ENCODE data around the gene SEC14L5.

The SEC14L5 gene

DNA sequence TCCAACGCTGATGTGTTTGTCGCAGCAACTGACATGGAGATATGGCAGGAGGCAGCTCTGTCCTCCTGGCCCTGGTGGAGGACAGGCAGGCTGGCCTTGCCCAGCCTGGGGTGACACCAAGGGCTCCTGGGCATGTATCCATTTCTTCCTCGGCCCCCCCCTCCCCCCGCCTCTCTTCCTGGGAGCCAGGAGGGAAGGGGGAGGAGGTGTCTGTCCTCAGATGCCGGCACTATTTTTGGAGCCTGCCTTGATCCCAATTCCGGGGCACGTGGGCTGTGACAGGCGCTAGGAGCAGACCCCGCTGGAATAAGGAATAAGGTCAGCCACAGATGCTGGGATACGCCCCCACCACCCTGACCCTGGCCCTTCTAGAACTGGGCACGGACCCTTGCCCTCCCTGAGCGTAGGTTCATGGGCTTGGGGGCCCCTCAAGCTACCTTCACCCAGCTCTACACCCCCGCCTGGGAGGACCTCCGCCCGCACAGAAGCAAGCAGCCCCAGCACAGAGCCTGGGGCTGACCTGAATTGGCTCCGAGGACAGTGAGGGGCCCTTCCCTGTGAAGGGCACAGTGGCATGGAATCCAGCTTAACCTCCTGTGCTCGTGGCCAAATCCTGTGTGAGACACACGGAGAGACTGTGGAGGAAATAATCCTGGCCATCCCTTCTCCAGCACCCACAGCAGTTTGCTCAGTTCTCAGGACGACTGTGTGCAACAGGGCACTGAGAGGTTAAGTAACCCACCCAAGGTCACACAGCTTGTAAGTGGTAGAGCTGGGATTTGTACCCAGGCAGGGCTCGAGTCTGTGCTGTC lies 24.1 kb downstream of the SEC14L5 start:
- 73 to 79% methylated on average over 19 to 20 of the region's 20 CpGs for WGBS, 2 experiments
- Histone ChIP-seq H3K36me3 (ENCODE audit: control insufficient read depth, insufficient read depth, low read length) (no peaks in the 10 kb centered on the region), H3K27me3 (ENCODE audit: control insufficient read depth, insufficient read depth, low read length, poor library complexity, severe bottlenecking) (peaks cover 26% of the 10 kb centered on the region), H3K4me3 (ENCODE audit: insufficient read depth, low read depth, low read length) (no peak overlapping the region), H3K4me1 (ENCODE audit: control insufficient read depth, insufficient read depth, low read length) (no peaks in the 10 kb centered on the region), H3K27ac (ENCODE audit: insufficient read depth, low read depth, low read length, poor library complexity, severe bottlenecking) (no peak overlapping the region), H3K9me3 (ENCODE audit: control insufficient read depth, low read length) (no peaks in the 10 kb centered on the region)

DNA sequence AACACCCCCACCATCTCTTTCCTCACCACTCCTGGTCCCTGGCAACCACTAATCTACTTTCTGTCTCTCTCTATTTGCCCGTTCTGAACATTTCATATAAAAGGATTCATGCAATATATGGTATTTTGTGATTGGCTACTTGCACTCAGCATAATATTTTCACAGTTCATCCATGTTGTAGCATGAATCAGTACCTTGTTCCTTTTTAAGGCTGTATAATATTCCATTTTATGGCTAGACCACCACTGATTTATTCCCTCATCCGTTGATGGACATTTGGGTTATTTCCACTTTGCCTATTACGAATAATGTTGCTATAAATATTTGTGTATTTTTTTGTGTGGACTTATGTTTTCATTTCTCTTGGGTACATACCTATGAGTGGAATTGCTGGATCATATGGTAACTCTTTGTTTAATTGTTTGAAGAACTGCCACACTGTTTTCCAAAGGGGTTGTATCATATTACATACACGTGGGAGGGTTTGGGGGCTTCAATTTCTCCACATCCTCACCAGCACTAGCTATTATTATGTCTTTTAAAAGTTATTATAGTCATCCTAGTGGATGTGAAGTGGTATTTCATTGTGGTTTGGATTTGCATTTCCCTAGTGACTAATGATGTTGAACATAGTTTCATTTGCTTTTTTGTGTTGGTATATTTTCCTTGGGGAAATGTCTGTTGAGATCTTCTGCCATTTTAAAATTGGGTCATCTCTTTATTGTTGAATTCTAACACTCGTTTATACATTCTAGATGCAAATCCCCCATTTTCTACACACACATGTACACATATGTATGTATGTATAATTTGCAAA lies 26.3 kb downstream of the SEC14L5 start:
- Histone ChIP-seq H3K4me1 (ENCODE audit: control insufficient read depth, insufficient read depth, low read length) (no peaks in the 10 kb centered on the region), H3K27me3 (ENCODE audit: control insufficient read depth, insufficient read depth, low read length, poor library complexity, severe bottlenecking) (peaks cover 47% of the 10 kb centered on the region), H3K4me3 (ENCODE audit: insufficient read depth, low read depth, low read length) (no peak overlapping the region), H3K36me3 (ENCODE audit: control insufficient read depth, insufficient read depth, low read length) (no peaks in the 10 kb centered on the region), H3K27ac (ENCODE audit: insufficient read depth, low read depth, low read length, poor library complexity, severe bottlenecking) (no peak overlapping the region), H3K9me3 (ENCODE audit: control insufficient read depth, low read length) (no peaks in the 10 kb centered on the region)
- WGBS, 2 experiments = 88 to 96% methylated on average over 2 to 4 of the region's 5 CpGs

DNA sequence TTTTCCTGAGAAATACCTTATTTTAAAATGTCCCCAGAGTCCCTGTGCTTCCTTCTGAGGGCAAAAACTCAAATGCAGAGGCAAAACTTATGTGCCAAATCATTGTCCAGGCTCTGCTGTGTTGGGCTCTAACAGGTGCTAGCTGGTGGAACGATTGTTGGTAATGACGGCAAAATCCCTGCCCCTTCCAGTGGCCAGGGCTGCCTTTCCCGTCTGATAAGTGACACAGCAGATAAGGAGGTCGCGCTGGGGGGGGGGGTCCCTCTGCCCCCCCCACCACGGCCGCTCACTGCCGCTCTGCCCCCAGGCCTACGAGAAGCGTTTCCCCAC lies 29.1 kb downstream of the SEC14L5 start:
- Histone ChIP-seq H3K36me3 (ENCODE audit: control insufficient read depth, insufficient read depth, low read length) (no peaks in the 10 kb centered on the region), H3K9me3 (ENCODE audit: control insufficient read depth, low read length) (no peaks in the 10 kb centered on the region), H3K27me3 (ENCODE audit: control insufficient read depth, insufficient read depth, low read length, poor library complexity, severe bottlenecking) (peaks cover 51% of the 10 kb centered on the region), H3K4me1 (ENCODE audit: control insufficient read depth, insufficient read depth, low read length) (no peaks in the 10 kb centered on the region), H3K27ac (ENCODE audit: insufficient read depth, low read depth, low read length, poor library complexity, severe bottlenecking) (no peak overlapping the region), H3K4me3 (ENCODE audit: insufficient read depth, low read depth, low read length) (peak overlapping the region; percentile 26)
- WGBS, 2 experiments = 12 to 13% methylated on average over 10 of the region's 10 CpGs

DNA sequence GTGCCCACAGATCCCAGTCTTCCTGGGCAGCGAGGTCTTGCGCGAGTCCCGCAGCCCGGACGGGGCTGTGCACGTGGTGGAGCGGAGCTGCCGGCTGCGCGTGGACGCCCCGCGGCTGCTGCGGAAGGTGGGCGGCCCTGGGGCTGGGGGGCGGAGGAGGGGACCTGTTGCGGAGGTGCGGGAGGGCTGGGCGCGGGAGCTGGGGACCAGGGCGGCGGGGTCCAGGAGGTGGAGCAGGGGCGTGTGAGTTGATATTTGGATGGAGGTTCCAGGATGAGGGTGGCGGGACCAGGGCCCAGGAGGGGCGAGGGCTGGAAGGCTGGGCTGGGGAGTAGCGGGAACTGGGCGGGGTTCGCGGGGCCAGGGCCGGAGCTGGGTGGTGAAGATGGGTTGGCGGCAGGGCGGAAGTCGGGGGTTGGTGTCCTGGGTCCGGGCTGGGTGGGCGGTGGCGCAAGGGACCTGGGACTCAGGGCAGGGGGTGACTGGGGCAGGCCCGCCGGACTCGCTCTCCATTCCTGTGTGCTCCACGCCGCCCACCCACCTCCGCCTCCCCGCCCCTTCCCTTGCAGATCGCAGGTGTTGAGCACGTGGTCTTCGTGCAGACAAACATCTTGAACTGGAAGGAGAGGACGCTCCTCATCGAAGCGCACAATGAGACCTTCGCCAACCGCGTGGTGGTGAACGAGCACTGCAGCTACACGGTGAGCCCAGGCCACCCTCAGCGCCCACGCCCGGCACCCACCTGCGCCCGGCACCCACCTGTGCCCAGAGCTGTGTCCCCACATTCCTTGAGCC lies 29.6 kb downstream of the SEC14L5 start:
- Histone ChIP-seq H3K4me1 (ENCODE audit: control insufficient read depth, insufficient read depth, low read length) (no peaks in the 10 kb centered on the region), H3K4me3 (ENCODE audit: insufficient read depth, low read depth, low read length) (peak overlapping the region; percentile 26), H3K9me3 (ENCODE audit: control insufficient read depth, low read length) (no peaks in the 10 kb centered on the region), H3K27me3 (ENCODE audit: control insufficient read depth, insufficient read depth, low read length, poor library complexity, severe bottlenecking) (peaks cover 51% of the 10 kb centered on the region), H3K27ac (ENCODE audit: insufficient read depth, low read depth, low read length, poor library complexity, severe bottlenecking) (no peak overlapping the region), H3K36me3 (ENCODE audit: control insufficient read depth, insufficient read depth, low read length) (no peaks in the 10 kb centered on the region)
- WGBS, 2 experiments = 23 to 24% methylated on average over 60 of the region's 60 CpGs

DNA sequence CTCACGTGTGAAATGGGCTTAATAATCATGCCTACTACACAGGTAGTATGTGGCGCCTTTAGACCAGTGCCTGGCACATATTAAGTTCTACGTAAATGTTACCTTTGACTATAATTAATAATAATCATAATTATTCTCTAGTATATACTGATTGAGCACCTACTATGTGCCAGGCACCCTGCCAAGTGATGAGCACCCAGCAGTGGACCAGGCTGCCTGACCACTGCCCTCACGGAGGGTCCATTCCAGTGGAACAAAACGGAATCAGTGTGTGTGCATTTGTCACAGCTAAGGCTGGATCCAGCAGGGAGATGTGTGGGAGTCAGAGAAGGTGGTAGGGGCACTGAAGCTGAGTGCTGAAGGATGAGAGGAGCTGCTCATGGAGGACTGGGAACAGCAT lies 30.5 kb downstream of the SEC14L5 start:
- Histone ChIP-seq H3K9me3 (ENCODE audit: control insufficient read depth, low read length) (no peaks in the 10 kb centered on the region), H3K27ac (ENCODE audit: insufficient read depth, low read depth, low read length, poor library complexity, severe bottlenecking) (no peak overlapping the region), H3K4me3 (ENCODE audit: insufficient read depth, low read depth, low read length) (no peak overlapping the region), H3K36me3 (ENCODE audit: control insufficient read depth, insufficient read depth, low read length) (no peaks in the 10 kb centered on the region), H3K27me3 (ENCODE audit: control insufficient read depth, insufficient read depth, low read length, poor library complexity, severe bottlenecking) (peaks cover 51% of the 10 kb centered on the region), H3K4me1 (ENCODE audit: control insufficient read depth, insufficient read depth, low read length) (no peaks in the 10 kb centered on the region)
- 80 to 98% methylated on average over 3 to 5 of the region's 5 CpGs for WGBS, 2 experiments

DNA sequence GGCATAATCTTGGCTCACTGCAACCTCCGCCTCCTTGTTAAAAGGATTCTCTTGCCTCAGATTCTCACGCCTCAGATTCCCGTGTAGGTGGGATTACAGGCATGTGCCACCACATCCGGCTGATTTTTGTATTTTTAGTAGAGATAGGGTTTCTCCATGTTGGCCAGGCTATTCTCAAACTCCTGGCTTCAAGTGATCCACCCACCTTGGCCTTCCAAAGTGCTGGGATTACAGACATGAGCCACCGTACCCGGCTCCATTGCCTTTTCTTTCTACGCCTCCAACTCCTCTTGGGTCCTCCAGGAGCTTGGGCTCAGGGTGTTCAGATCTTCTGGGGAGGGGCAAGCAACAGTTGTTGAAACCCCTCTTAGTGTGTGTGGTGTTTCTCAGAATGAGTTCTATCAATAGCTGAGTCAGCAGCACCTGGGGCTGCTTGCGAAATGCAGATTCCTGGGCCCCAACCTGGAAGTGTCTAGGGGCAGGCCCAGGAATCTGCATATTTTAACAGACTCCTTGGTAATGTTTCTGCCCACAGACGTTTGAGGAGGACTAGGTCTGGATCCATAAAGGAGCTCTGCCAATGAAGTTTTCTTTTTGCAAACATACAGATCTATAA lies 31.4 kb downstream of the SEC14L5 start:
- Histone ChIP-seq H3K9me3 (ENCODE audit: control insufficient read depth, low read length) (no peaks in the 10 kb centered on the region), H3K4me1 (ENCODE audit: control insufficient read depth, insufficient read depth, low read length) (no peaks in the 10 kb centered on the region), H3K27ac (ENCODE audit: insufficient read depth, low read depth, low read length, poor library complexity, severe bottlenecking) (no peak overlapping the region), H3K27me3 (ENCODE audit: control insufficient read depth, insufficient read depth, low read length, poor library complexity, severe bottlenecking) (peaks cover 49% of the 10 kb centered on the region), H3K4me3 (ENCODE audit: insufficient read depth, low read depth, low read length) (no peak overlapping the region), H3K36me3 (ENCODE audit: control insufficient read depth, insufficient read depth, low read length) (no peaks in the 10 kb centered on the region)
- 89 to 94% methylated on average over 9 of the region's 9 CpGs for WGBS, 2 experiments

DNA sequence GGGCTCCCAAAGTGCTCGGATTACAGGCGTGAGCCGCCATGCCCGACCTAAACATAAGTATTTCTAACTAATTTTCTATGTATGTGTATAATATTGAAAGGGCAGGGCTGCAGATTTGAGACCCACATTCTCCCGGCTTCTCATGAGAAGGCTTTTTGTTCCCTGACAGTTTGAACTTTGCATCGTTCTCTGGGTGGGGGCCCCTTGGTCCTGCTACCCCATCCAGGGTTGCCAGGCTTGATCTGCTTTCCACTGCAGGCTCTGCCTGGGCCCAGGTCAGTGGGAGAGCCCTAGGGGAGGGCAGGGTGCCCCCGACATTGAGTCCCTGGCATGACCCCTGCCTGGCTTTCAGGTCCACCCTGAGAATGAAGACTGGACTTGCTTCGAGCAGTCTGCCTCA lies 32.3 kb downstream of the SEC14L5 start:
- Histone ChIP-seq H3K9me3 (ENCODE audit: control insufficient read depth, low read length) (no peaks in the 10 kb centered on the region), H3K4me3 (ENCODE audit: insufficient read depth, low read depth, low read length) (no peak overlapping the region), H3K4me1 (ENCODE audit: control insufficient read depth, insufficient read depth, low read length) (peaks cover 6% of the 10 kb centered on the region), H3K27me3 (ENCODE audit: control insufficient read depth, insufficient read depth, low read length, poor library complexity, severe bottlenecking) (peaks cover 41% of the 10 kb centered on the region), H3K36me3 (ENCODE audit: control insufficient read depth, insufficient read depth, low read length) (no peaks in the 10 kb centered on the region), H3K27ac (ENCODE audit: insufficient read depth, low read depth, low read length, poor library complexity, severe bottlenecking) (no peak overlapping the region)
- 87 to 94% methylated on average over 6 to 8 of the region's 8 CpGs for WGBS, 2 experiments

DNA sequence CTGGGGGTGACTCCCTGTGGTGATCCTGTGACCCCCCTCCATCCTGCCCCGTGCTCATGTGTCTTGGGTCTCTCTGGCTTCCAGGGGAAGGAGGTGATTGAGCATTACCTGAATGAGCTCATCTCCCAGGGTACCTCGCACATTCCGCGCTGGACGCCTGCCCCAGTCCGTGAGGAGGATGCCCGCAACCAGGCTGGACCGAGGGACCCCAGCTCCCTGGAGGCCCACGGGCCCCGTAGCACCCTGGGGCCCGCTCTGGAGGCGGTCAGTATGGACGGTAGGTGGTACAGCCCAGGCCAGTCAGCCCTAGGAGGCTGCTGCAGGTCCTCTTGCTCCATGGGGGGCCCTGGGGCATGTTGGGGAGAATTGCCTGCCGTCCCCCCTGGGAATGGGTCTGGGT lies 33.6 kb downstream of the SEC14L5 start:
- WGBS, 2 experiments = 93 to 94% methylated on average over 14 of the region's 14 CpGs
- peaks cover 6% of the 10 kb centered on the region for H3K4me1 ChIP-seq (ENCODE audit: control insufficient read depth, insufficient read depth, low read length)
- no peak overlapping the region for H3K27ac ChIP-seq (ENCODE audit: insufficient read depth, low read depth, low read length, poor library complexity, severe bottlenecking)
- peaks cover 33% of the 10 kb centered on the region for H3K27me3 ChIP-seq (ENCODE audit: control insufficient read depth, insufficient read depth, low read length, poor library complexity, severe bottlenecking)
- H3K9me3 ChIP-seq (ENCODE audit: control insufficient read depth, low read length) = no peaks in the 10 kb centered on the region
- no peak overlapping the region for H3K4me3 ChIP-seq (ENCODE audit: insufficient read depth, low read depth, low read length)
- H3K36me3 ChIP-seq (ENCODE audit: control insufficient read depth, insufficient read depth, low read length) = no peaks in the 10 kb centered on the region

DNA sequence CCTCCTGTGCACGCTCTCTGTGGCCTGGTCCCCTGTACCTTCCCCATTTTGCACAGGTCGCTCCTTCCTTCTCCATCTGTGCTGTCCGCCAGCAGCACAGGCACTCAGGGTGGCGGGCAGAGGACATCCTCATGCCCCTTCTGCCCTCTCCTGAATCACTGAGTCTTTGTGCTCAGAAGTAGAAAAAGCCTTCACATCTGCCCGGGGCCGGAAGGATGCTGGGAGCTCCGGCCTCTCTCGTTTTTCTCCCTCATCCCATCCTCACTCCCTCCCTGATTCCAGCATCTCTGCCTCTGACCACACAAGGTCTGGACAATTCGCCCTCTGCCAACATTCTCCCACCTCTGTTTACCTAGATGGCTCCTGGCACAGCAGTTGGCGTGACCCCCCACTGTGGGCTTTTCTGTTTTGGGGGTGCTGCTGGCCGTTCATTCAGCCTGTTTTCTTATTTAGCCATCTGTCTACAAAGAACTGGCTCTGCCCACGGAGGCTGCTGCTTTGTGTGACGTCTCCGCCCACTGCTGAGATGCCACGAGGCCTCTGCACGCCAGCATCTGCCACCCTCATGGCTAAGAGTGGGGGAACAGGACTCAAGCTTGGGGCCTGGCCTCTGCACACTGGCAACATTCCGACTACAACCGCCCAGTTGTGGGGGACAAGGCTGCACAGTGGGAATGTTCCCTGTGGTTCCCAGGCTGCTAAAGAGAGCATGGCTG lies 36.7 kb downstream of the SEC14L5 start:
- no peaks in the 10 kb centered on the region for H3K9me3 ChIP-seq (ENCODE audit: control insufficient read depth, low read length)
- H3K36me3 ChIP-seq (ENCODE audit: control insufficient read depth, insufficient read depth, low read length) = no peaks in the 10 kb centered on the region
- H3K27ac ChIP-seq (ENCODE audit: insufficient read depth, low read depth, low read length, poor library complexity, severe bottlenecking) = peak overlapping the region; percentile 44
- H3K4me1 ChIP-seq (ENCODE audit: control insufficient read depth, insufficient read depth, low read length) = peaks cover 6% of the 10 kb centered on the region
- no peak overlapping the region for H3K4me3 ChIP-seq (ENCODE audit: insufficient read depth, low read depth, low read length)
- WGBS, 2 experiments = 58 to 63% methylated on average over 17 of the region's 18 CpGs
- peaks cover 3% of the 10 kb centered on the region for H3K27me3 ChIP-seq (ENCODE audit: control insufficient read depth, insufficient read depth, low read length, poor library complexity, severe bottlenecking)
